NOMO-1 (cell line): Measurements from ENCODE around the gene MAP3K7.

ENCODE experiments used
- DNase-seq, 2 experiments: peaks; one replicate each; lab custom pipeline; 2025; ENCODE audit not compliant: unreplicated experiment in 2 of 2; lab: John Stamatoyannopoulos, UW

Gene MAP3K7

GRCh38 chr6:90533615-90534336, 53.1 kb downstream of the MAP3K7 start:
- no peak for DNase-seq

DNA sequence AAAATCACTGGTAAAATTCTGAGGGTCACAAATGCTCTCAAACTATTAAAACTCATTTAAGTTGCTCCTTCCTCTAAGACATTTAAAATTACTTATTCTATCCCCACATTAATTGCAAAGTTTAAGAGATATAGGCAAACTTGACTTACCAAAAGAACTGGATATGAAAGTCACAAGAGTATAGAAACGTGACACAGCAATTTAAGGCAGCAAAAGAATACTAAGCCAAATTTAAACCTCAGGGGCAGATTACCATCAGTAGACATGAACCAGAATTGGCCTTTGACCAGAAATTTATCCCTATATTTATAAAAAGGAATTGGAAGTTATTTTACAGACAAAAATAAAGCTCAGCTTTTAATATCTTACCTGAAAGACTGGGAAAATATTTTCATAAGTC, 56.0 kb downstream of the MAP3K7 start:
- DNase-seq, result no peak

GRCh38 chr6:90525421-90525820, 61.5 kb downstream of the MAP3K7 start:
- no peak for DNase-seq

DNA sequence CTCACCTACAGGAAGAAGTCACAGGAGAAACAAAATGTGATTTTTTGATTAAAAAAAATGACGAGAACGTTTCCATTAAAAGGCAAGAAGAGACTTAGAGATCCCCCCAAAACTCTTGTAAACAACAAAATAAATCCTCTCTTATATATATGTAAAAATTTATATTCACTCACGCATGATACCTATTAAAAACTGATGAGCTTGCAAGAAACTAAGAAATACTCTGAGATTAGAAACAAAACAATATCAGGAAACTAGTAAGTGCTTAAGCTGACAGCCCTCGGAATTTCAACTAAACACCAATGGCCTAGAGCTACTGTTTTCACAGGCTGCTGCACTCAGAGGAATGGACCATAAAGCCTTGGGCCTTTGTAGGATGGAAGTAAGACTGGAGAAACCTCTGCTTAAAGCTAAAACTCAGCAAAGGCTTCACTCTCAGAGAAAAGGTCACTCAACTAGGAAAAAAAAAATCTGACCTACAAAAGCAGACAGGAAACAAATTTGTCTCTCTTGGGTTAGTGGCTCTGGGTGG, 63.0 kb downstream of the MAP3K7 start:
- no peak for DNase-seq

GRCh38 chr6:90521955-90522354, 64.9 kb downstream of the MAP3K7 start:
- no peak for DNase-seq

GRCh38 chr6:90516074-90516660, 70.7 kb downstream of the MAP3K7 start:
- DNase-seq, result no peak

- DNase-seq, result no peak
Measured at GRCh38 chr6:90514496-90514895, 72.4 kb downstream of the MAP3K7 start.

GRCh38 chr6:90508753-90509152, 78.1 kb downstream of the MAP3K7 start:
- no peak for DNase-seq

- DNase-seq, result no peak
Measured at GRCh38 chr6:90502866-90503407, 83.9 kb downstream of the MAP3K7 start.

DNA sequence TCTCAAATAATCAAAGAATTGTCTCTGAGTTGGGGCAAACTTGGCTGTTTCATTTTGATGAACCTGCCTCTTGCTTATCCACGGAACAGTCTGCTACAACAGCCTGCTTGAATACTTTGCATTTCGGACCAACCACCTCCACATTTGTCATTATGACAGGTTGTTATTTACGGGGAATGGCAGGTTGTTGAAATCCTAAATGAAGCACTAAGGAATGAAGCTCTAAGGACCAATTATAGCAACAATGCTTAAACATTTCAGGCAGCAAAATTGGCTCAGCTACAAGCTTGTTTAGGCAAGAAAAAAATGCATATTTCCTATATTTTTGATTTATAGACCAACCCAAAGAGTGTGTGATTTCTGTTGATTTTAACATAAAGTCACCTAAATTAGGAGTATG, 84.5 kb downstream of the MAP3K7 start:
- no peak for DNase-seq

DNA sequence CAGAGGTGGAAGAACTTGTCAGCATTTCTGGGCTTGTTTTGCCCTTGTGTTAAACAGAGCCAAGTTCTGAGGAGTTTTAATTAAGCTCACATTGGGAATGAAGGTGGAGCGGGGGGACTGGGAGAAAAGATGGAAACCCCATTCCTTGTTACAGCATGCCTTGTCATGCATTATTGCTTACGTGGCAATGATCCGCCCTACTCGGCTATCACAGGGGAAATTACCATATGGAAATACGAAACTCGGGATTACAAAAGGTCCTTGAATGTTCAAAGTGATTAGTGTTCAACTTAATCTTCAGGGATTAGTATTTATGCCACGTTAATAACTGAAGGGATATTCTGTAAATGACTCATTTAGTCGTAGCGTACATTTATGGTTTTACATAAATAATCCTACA, 86.4 kb downstream of the MAP3K7 start:
- DNase-seq, result no peak

GRCh38 chr6:90497411-90497810, 89.5 kb downstream of the MAP3K7 start:
- no peak for DNase-seq

DNA sequence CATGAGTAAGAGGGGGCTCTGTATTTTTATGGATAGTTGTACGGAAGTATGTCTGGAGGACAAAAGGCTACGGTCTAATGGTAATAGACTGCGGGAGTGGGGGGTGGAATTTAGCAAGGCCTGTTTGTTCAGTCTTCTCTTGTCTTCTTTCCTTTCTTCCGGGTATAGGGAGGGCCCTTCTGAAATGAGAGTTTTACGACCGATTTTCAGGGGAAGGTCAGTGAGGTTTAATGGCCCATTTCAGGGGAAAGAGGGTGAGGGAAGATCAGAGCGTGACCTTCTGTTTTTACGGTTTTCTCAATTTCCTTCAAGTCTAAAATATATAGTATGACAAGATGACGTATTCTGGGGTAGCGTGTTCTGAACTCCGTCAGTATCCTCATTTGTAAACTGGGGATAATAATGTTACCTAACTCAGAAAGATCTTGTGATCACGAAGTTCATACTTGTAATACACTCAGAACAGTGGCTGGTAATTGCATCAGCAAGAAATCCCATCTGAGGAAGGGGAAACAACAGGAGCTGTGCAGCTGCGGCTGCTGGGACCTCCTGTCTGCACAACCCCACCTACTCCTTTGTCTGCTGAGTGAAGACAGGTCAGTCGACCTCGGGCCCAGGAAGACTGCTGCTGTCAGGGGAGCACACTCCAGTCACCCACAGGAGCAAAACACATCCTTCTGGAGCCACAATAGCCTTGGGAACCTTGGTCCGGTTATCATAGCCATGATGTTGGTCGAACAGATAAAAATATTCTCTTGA, 90.4 kb downstream of the MAP3K7 start:
- no peak for DNase-seq

GRCh38 chr6:90495216-90495817, 91.6 kb downstream of the MAP3K7 start:
- DNase-seq, result no peak

DNA sequence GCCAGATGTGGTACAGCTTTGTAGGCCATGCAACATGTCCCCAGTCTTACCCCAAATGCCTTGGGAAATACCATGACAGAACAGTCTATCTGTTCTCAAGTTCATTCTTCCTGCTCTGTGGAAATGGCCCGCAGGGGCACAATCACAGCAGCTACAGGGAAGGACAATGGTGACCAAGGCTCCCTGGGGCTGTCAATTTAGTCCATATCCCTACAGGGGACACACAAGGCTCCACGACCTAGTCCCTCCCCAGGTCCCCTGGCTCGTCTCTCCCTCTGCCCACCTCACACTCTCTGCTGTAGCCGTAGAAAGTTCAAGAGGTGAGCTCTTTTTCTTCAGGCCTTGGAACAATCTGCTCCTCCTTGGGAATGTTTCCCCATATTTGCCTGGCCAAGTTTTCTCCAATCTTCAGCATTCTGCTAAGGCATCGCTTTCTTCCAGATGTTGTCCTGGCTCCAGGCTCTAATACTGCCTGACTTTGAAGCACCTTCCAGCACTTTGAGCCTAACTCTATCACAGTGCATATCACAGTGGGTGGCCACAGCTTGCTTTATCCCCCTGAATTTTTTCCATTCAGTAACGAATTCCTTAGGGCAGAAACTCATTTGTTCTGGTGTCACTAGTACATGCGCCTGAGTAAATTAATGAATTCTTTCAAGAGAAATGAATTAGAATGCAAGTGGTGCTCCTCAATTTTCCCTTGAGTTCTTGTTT, 92.6 kb downstream of the MAP3K7 start:
- no peak for DNase-seq

DNA sequence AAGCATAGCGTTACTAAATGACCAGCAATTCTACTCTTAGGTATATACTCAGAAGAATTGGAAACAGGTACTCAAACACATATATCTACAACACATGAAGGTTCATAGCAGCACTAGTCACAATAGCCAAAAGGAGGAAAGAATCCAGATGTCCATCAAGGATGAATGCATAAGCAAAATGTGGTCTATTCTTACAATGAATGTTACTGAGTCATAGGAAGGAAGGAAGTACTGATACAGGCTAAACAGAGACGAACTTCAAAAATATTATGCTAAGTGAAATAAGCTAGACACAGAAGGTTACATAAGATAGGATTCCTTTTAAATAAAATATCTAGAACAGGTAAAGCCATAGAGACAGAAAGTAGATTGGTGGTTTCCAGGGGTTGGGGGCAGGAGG, 93.5 kb downstream of the MAP3K7 start:
- DNase-seq, result peak in 1 of 2 experiments; percentile 16

GRCh38 chr6:90492798-90493197, 94.1 kb downstream of the MAP3K7 start:
- no peak for DNase-seq

GRCh38 chr6:90492369-90492768, 94.5 kb downstream of the MAP3K7 start:
- no peak for DNase-seq

GRCh38 chr6:90490030-90490716, 96.7 kb downstream of the MAP3K7 start:
- no peak for DNase-seq

DNA sequence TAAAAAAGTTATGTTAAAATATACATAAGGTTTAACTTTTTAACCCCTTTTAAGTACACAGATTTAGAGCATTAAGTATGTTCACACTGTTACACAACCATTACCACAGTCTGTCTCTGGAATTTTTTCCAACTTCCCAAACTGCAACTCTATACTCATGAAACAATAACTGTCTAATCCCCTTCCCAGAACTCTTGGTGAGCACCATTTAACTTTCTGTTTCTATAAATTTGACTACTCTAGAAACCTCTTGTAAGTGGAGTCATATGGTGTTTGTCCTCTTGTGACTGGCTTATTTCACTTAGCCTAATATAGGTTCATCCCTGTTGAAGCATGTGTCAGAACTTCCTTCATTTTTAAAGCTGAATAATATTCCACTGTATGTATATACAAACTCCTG, 98.1 kb downstream of the MAP3K7 start:
- no peak for DNase-seq
